ACC112 (cell line): Measurements from ENCODE around the gene ZNF485.
"Not testable (repeated sequence)": the region's sequence is repeated elsewhere in the genome, so short reads cannot be mapped to it uniquely, and the experiment has no call there.

Experiments used
- H2AFZ ChIP-seq: fragments of 200-600 bp; sonication (generic); one replicate; pipeline ENCODE4 v1.6.0; 2017; ENCODE audit warnings: antibody characterized with exemption, low read length; ENCODE audit not compliant: unreplicated experiment
- H3K27ac ChIP-seq: fragments of 200-600 bp; sonication (generic); 2 replicates; pipeline ENCODE4 v1.5.1; 2014; ENCODE audit warnings: low read depth, mild to moderate bottlenecking, antibody characterized with exemption, low read length, moderate library complexity
- H3K27me3 ChIP-seq: fragments of 200-600 bp; sonication (generic); 2 replicates; pipeline ENCODE4 v1.6.1; 2014; ENCODE audit warnings: mild to moderate bottlenecking, antibody characterized with exemption, low read length, moderate library complexity, mixed read lengths; ENCODE audit not compliant: insufficient read depth
- H3K36me3 ChIP-seq: fragments of 200-600 bp; sonication (generic); 2 replicates; pipeline ENCODE4 v1.6.1; 2016; ENCODE audit warnings: mild to moderate bottlenecking, antibody characterized with exemption, low read length, moderate library complexity, mixed read lengths; ENCODE audit not compliant: insufficient read depth
- H3K4me1 ChIP-seq: fragments of 200-600 bp; sonication (generic); one replicate; pipeline ENCODE4 v1.6.1; 2016; ENCODE audit warnings: low read length, mixed read lengths; ENCODE audit not compliant: insufficient read depth, unreplicated experiment, control insufficient read depth
- H3K4me3 ChIP-seq: fragments of 200-600 bp; sonication (generic); 2 replicates; pipeline ENCODE4 v1.5.1; 2014; ENCODE audit warnings: mild to moderate bottlenecking, low read depth, low read length
- H3K79me2 ChIP-seq: fragments of 200-600 bp; sonication (generic); one replicate; pipeline ENCODE4 v1.6.0; 2016; ENCODE audit warnings: low read length; ENCODE audit not compliant: control insufficient read depth, unreplicated experiment, insufficient read depth

ZNF485 gene

DNA sequence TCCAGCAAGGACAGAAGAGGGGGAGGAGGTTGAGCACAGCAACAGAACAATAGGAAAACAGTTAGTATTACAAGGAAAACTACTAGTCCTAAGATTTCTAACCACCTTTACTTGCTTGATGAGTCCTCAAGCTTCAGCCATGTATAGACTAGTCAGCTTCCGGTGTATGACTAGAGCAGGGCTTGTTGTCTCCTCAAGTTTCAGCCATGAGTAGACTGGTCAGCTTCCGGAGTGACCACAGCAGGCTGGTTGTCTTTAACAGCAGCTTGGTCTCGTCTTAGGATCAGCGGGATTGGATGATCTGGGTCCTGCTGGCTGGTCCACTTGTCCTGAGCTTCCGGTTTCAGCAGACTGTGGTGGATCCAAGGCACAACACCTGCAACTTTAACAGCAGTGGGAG, 21.2 kb upstream of the ZNF485 start:
- no peak overlapping the region for H3K4me3 ChIP-seq
- no peaks in the 10 kb centered on the region for H3K79me2 ChIP-seq
- no peaks in the 10 kb centered on the region for H3K4me1 ChIP-seq
- H2AFZ ChIP-seq: no peak overlapping the region
- H3K36me3 ChIP-seq: no peaks in the 10 kb centered on the region
- H3K27me3 ChIP-seq: peaks cover 14% of the 10 kb centered on the region; the same call in 1 of the 2 replicates
- H3K27ac ChIP-seq: no peak overlapping the region

DNA sequence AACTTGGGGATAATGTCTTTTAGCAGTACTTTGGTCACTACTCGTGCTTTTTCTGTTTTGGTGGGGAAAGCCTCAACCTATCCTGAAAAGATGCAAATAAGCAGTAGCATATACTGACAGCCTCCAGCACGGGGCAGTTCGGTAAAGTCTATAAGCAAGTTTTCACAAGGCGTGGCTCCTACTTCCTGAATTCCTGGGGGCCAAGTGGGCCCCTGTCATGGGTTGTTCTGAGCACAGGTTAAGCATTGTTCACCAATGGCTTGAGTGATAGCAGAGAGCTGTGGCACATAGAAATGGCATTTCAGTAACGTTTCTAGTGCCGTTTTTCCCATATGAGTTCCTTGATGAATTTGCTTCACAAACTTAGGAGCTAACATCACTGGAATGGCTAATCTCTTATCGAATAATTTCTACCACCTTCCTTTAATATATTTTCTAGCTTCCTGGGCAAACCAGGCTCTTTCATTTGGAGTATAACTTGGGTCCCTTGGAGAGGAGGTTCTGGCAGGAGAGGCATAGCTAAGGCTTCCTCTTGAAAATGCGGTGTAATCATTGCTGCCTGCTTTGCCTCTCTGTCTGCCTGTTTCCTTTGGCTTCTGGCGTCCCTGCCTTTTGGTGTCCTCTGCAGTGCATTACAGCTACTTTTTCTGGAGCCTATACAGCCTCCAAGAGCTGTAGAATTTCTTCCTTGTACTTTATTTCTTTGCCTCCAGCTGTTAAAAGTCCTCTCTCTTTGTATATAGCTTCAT, 20.1 kb upstream of the ZNF485 start:
- Histone ChIP-seq H3K4me1 (no peaks in the 10 kb centered on the region), H3K27ac (no peak overlapping the region), H3K36me3 (no peaks in the 10 kb centered on the region), H2AFZ (no peak overlapping the region), H3K27me3 (peaks cover 19% of the 10 kb centered on the region; the same call in 1 of the 2 replicates), H3K4me3 (no peak overlapping the region), H3K79me2 (no peaks in the 10 kb centered on the region)

DNA sequence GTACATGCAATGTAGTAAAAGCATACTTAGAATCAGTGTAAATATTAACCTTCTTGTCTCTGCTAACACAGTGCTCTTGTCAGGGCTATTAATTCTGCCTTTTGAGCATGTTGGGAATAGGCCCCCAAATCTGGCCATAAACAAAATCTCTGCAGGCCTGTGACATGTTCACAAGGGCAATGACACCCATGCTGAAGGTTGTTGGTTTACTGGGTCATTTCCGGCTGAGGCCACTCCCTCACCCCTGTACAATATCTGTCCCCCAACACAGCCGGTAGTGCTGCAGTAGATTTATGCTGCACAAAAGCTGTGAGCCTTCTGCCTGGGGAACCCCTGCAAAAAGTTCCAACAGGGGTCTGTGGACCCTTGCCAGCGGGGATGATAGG, 19.5 kb upstream of the ZNF485 start:
- H3K27ac ChIP-seq, H3K4me1 ChIP-seq, H3K79me2 ChIP-seq, H3K36me3 ChIP-seq, H2AFZ ChIP-seq, H3K4me3 ChIP-seq: not testable (repeated sequence)
- peaks cover 22% of the 10 kb centered on the region; the same call in 1 of the 2 replicates for H3K27me3 ChIP-seq

DNA sequence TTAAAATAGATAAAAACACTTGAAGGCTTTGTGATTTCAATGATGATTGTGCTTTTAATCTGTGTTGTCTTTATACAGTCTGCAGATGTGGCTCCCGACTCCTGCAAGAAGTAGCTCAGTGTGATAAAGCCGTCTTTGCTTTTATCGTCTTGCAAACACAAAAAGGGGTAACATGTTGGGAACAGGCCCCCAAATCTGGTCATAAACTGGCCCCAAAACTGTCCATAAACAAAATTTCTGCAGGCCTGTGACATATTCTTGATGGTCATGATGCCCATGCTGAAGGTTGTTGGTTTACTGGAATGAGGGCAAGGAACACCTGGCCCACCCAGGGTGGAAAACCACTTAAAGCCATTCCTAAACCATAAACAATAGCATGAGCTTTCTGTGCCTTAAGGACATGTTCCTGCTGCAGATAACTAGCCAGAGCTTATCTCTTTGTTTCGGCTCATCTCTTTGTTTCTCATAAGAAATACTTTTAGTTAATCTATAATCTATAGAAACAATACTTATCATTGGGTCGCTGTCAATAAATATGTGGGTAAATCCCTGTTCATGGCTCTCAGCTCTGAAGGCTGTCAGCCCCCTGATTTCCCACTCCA, 14.8 kb upstream of the ZNF485 start:
- peaks cover 22% of the 10 kb centered on the region; the same call in 1 of the 2 replicates for H3K27me3 ChIP-seq
- H2AFZ ChIP-seq: no peak overlapping the region
- H3K4me1 ChIP-seq: peaks cover 16% of the 10 kb centered on the region

DNA sequence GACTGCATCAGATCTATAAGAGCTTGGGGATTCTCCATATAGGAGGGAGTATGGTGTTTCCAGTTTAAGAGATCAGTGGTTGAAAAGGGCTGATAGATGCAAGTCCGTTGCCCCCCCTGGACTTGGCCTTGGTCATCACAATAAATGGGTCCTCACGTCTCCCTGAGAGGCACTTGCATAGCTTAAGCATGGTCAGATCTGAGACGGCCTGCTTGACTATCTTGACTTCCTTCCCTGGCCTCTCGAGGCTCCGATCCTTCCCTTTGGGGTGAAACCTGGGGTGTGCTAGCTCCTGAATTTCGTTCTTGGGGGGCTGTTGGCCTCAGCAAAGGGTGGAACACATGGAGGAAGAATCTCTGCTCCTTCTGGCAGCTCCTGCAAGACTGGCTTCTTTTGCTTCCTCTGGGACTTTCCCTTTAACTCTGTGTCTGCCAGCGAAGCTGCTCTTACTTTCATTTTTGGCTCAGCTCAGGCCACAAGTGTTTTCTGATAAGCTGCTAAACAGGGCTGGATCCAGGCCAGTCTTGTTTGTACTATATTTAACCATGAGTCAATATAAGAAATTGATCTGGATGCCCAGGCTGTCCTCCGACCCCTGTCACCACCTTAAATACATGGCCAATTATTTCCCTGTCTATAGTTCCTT, 11.2 kb upstream of the ZNF485 start:
- peak overlapping the region; percentile 70 for H3K4me3 ChIP-seq
- H3K27ac ChIP-seq: no peak overlapping the region
- H3K79me2 ChIP-seq: no peaks in the 10 kb centered on the region
- H3K36me3 ChIP-seq: no peaks in the 10 kb centered on the region
- H3K27me3 ChIP-seq: peaks cover 8% of the 10 kb centered on the region; the same call in 1 of the 2 replicates
- H2AFZ ChIP-seq: peak overlapping the region; percentile 93
- H3K4me1 ChIP-seq: peaks cover 16% of the 10 kb centered on the region

More for the DNA sequence above, 14.8 kb upstream of the ZNF485 start:
- Histone ChIP-seq H3K79me2 (no peaks in the 10 kb centered on the region), H3K27ac (no peak overlapping the region), H3K36me3 (no peaks in the 10 kb centered on the region), H3K4me3 (no peak overlapping the region)

DNA sequence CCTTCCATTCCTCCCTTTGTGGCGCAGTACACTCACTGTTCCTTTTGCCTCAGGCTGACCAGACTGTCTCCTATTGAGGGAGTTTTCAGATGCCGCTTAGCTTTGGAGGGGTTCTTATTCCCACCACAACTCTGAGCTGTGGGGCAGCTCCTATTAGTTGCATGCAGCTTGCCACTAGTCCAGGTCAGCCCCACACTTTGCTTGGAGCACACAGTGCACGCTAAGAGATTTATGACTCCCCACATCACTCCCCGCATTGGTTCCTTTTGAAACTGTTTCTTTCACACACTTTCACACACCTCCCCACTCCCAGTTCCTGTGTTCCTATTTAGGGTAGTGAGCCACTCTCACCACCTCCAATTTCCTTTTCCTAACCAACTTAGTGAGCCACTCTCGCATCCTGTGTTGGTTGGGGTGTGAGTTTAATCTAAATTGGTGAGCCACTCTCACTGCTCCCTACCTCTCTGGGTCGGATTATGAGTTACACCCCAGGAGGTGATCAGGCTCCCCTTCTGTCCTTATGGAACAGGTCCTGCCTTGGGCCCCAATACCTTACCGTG, 10.4 kb upstream of the ZNF485 start:
- H3K4me1 ChIP-seq: peaks cover 16% of the 10 kb centered on the region
- no peaks in the 10 kb centered on the region for H3K79me2 ChIP-seq
- peak overlapping the region; percentile 70 for H3K4me3 ChIP-seq
- H3K36me3 ChIP-seq: no peaks in the 10 kb centered on the region
- H3K27ac ChIP-seq: no peak overlapping the region
- peaks cover 7% of the 10 kb centered on the region; the same call in 1 of the 2 replicates for H3K27me3 ChIP-seq
- H2AFZ ChIP-seq: peak overlapping the region; percentile 45

DNA sequence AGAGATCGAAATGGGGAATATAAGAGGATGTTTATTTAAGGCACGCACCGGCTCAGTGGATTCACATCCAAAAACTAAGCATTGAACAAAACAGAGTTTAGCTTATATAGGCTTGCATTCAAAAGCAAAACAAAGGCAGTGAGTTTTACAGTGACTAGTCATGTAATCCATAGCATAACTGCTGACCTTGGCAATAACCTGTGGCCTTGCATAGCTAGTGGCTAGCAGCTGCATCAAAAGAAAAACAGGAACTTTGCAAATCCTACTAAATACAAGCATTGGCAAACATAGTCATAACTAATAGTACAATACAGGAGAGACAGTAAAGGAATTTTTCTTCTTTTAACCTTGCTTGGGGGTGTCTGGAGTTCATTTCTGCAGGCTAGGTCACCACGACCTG, 9.7 kb upstream of the ZNF485 start:
- H3K27ac ChIP-seq: no peak overlapping the region
- H2AFZ ChIP-seq: peak overlapping the region; percentile 45
- no peak overlapping the region for H3K4me3 ChIP-seq

DNA sequence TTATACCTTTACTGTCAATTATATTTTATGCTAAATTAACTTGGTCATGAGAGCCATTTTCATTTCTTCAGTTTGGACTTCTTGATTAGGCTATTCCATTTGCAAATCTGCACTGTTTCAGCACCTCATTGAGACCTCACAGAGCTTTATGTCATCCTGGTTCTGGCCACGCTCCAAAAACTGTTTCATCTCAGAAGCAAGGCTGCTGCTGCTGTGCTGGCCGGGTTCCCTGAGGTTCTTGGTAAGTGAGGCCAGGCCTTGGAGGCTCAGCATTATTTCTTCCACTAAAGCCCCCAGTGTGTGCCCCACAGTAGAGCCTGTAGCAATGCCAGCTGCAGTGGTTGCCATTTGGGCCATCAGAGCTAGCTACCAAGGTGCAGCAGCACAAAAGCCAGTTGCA, 7.8 kb upstream of the ZNF485 start:
- H3K79me2 ChIP-seq: no peaks in the 10 kb centered on the region
- H3K4me3 ChIP-seq: no peak overlapping the region
- peaks cover 16% of the 10 kb centered on the region for H3K4me1 ChIP-seq
- H3K36me3 ChIP-seq: no peaks in the 10 kb centered on the region
- H2AFZ ChIP-seq: no peak overlapping the region
- no peak overlapping the region for H3K27ac ChIP-seq
- no peaks in the 10 kb centered on the region for H3K27me3 ChIP-seq

More for the DNA sequence above, 9.7 kb upstream of the ZNF485 start:
- H3K36me3 ChIP-seq: no peaks in the 10 kb centered on the region
- H3K79me2 ChIP-seq: no peaks in the 10 kb centered on the region
- H3K4me1 ChIP-seq: peaks cover 16% of the 10 kb centered on the region
- H3K27me3 ChIP-seq: no peaks in the 10 kb centered on the region; the same call in 1 of the 2 replicates

DNA sequence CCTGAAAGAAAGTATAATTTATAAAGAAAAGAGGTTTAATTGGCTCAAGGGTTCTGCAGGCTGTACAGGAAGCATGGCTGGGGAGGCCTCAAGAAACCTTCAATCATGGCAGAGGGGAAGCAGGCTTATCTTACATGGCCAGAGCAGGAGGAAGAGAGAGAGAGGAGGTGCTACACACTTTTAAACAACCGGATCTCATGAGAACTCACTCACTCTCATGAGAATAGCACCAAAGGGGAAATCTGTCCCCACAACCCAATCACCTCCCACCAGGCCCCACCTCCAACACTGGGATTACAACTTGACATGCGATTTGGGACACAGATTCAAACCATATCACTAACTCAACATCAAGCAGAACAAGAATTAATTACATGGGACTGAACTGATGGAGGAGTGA, 6.9 kb upstream of the ZNF485 start:
- Histone ChIP-seq H3K36me3 (no peaks in the 10 kb centered on the region), H3K27me3 (no peaks in the 10 kb centered on the region), H3K4me3 (no peak overlapping the region), H3K27ac (no peak overlapping the region), H2AFZ (no peak overlapping the region), H3K79me2 (no peaks in the 10 kb centered on the region), H3K4me1 (peaks cover 16% of the 10 kb centered on the region)

DNA sequence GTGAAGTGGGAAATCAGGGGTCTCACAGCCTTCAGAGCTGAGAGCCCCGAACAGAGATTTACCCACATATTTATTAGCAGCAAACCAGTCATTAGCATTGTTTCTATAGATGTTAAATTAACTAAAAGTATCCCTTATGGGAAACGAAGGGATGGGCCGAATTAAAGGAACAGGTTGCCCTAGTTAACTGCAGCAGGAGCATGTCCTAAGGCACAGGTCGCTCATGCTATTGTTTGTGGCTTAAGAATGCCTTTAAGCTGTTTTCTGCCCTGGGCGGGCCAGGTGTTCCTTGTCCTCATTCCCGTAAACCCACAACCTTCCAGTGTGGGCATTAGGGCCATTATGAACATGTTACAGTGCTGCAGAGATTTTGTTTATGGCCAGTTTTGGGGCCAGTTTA, 4.7 kb upstream of the ZNF485 start:
- not testable (repeated sequence) for H3K36me3 ChIP-seq, H3K27ac ChIP-seq, H3K79me2 ChIP-seq, H2AFZ ChIP-seq, H3K27me3 ChIP-seq, H3K4me1 ChIP-seq, H3K4me3 ChIP-seq
